Endothelial cell of umbilical vein (primary cell): ENCODE results near the gene OR10V1. TPM values are rescaled to one million over a fixed set of nuclear protein-coding genes. Genes with fewer than 3 reads are reported as not detected.

Experiments used
- BruUV-seq: library from RNA; stranded (reverse); fragments of 400-500 nt; replicated peaks from 2 replicates; lab custom pipeline; 2021; lab: Mats Ljungman, UMichigan
- CTCF ChIA-PET: fragments of 300-600, 350-600 bp; sonication (Branson Sonifier 250); formaldehyde crosslinking; loops from one replicate; lab custom pipeline; 2021; ENCODE audit warnings: antibody characterized with exemption, inconsistent platforms; lab: Charles Lee
- POLR2A ChIA-PET: fragments of 300-600, 350-600 bp; sonication (Branson Sonifier 250); formaldehyde crosslinking; loops from one replicate; lab custom pipeline; 2021; ENCODE audit warnings: antibody characterized with exemption, inconsistent platforms; lab: Charles Lee
- DNase-seq: peaks from one replicate; pipeline ENCODE4 v3.0.0-alpha.2; 2011; ENCODE audit warnings: low read depth, low spot score
- FAIRE-seq: peaks from 2 replicates; lab custom pipeline; 2011; peaks lifted over from hg19 to GRCh38; lab: Jason Lieb, UNC
- H2AFZ ChIP-seq: 2 replicates; pipeline ENCODE4 v1.6.0; 2012; ENCODE audit warnings: low read depth, low read length, control low read depth, inconsistent platforms
- H3K27ac ChIP-seq: 2 replicates; pipeline ENCODE4 v1.5.1; 2011; ENCODE audit warnings: low read depth, mild to moderate bottlenecking, control low read depth, low read length, moderate library complexity; ENCODE audit not compliant: insufficient read depth
- H3K27me3 ChIP-seq, 2 experiments: 2 replicates each; pipeline versions ENCODE4 v1.6.0 to v1.6.1; 2011; ENCODE audit warnings: low read length in 2 of 2, mixed read lengths in 1 of 2; ENCODE audit not compliant: control insufficient read depth in 2 of 2, insufficient read depth in 2 of 2
- H3K36me3 ChIP-seq, 2 experiments: 2 replicates in 1 of 2; 3 replicates in 1 of 2; pipeline ENCODE4 v1.5.1; 2011; ENCODE audit warnings: low read length in 2 of 2, mild to moderate bottlenecking in 1 of 2, moderate library complexity in 1 of 2; ENCODE audit not compliant: control insufficient read depth in 2 of 2, insufficient read depth in 2 of 2; ENCODE audit errors: extremely low read depth in 1 of 2
- H3K4me1 ChIP-seq: 3 replicates; pipeline ENCODE4 v1.5.1; 2011; ENCODE audit warnings: mild to moderate bottlenecking, low read length; ENCODE audit not compliant: control insufficient read depth, insufficient read depth; ENCODE audit errors: extremely low read depth
- H3K4me2 ChIP-seq: 2 replicates; pipeline ENCODE4 v1.6.1; 2011; ENCODE audit warnings: low read length, control low read depth, mixed read lengths; ENCODE audit not compliant: insufficient read depth
- H3K4me3 ChIP-seq, 3 experiments: fragments of 200-600 bp in 1 of 3; sonication (generic), shearing (Covaris generic) in 1 of 3; replicated peaks in 1 of 3; 2 replicates each; pipeline ENCODE4 v1.5.1; 2011 to 2016; ENCODE audit warnings: control low read depth in 3 of 3, low read length in 3 of 3, mild to moderate bottlenecking in 2 of 3, inconsistent platforms in 1 of 3, low read depth in 1 of 3, moderate library complexity in 1 of 3; ENCODE audit not compliant: insufficient read depth in 1 of 3
- H3K79me2 ChIP-seq: 2 replicates; pipeline ENCODE4 v1.6.0; 2012; ENCODE audit warnings: low read length, inconsistent platforms; ENCODE audit not compliant: control insufficient read depth, insufficient read depth
- H3K9ac ChIP-seq: replicated peaks from 2 replicates; pipeline ENCODE3; 2011; ENCODE audit warnings: low read length, control low read depth; ENCODE audit not compliant: insufficient read depth; ENCODE audit errors: extremely low read depth
- H3K9me1 ChIP-seq: replicated peaks from 3 replicates; pipeline ENCODE4 v1.6.0; 2011; ENCODE audit warnings: mild to moderate bottlenecking, low read length; ENCODE audit not compliant: control insufficient read depth, insufficient read depth; ENCODE audit errors: extremely low read depth
- H3K9me3 ChIP-seq: replicated peaks from 2 replicates; pipeline ENCODE4 v1.5.1; 2012; ENCODE audit warnings: low read length, inconsistent platforms; ENCODE audit not compliant: control insufficient read depth, insufficient read depth
- H4K20me1 ChIP-seq: replicated peaks from 2 replicates; pipeline ENCODE3; 2011; ENCODE audit warnings: mild to moderate bottlenecking, low read length; ENCODE audit not compliant: control insufficient read depth, insufficient read depth; ENCODE audit errors: extremely low read depth
- EZH2 ChIP-seq: IDR thresholded peaks from 2 replicates; pipeline ENCODE4 v1.6.1; 2012; ENCODE audit warnings: borderline replicate concordance, low read depth, mild to moderate bottlenecking, moderate library complexity, low read length, inconsistent platforms; ENCODE audit not compliant: severe bottlenecking
- GATA2 ChIP-seq: IDR thresholded peaks from 2 replicates; pipeline ENCODE4 v1.7.0; 2011; ENCODE audit warnings: low read depth, mild to moderate bottlenecking, moderate library complexity, mixed read lengths, low read length; ENCODE audit not compliant: insufficient read length, insufficient read depth
- JUN ChIP-seq: IDR thresholded peaks from 2 replicates; pipeline ENCODE4 v1.6.1; 2011; ENCODE audit warnings: borderline replicate concordance, low read depth; ENCODE audit not compliant: insufficient read length, insufficient read depth
- MAX ChIP-seq: IDR thresholded peaks from 2 replicates; pipeline ENCODE4 v1.6.1; 2011; ENCODE audit not compliant: insufficient read depth, insufficient read length
- MYC ChIP-seq: IDR thresholded peaks from one replicate; pipeline ENCODE4 v1.6.1; 2011; ENCODE audit warnings: mild to moderate bottlenecking, low read depth, low read length
- POLR2A ChIP-seq: IDR thresholded peaks from 2 replicates; pipeline ENCODE4 v1.6.1; 2012; ENCODE audit warnings: low read depth, mild to moderate bottlenecking, control low read depth, low read length
- POLR2AphosphoS5 ChIP-seq: IDR thresholded peaks from 2 replicates; pipeline ENCODE4 v1.6.1; 2012; ENCODE audit warnings: low read depth, mild to moderate bottlenecking, control low read depth, low read length, moderate library complexity; ENCODE audit not compliant: insufficient read depth
- dilution Hi-C: fragments of 300-500 bp; cut with MboI; formaldehyde crosslinking; loops from one replicate; pipeline ENCODE4 v1.15.0; 2019; ENCODE audit warnings: low sequenced_read_pairs; ENCODE audit not compliant: extremely low pct_ligation_motif_present
- intact Hi-C: fragments of 100-400 bp; cut with micrococcal nuclease; formaldehyde crosslinking; loops from one replicate; pipeline ENCODE4 v1.10.0; 2022
- polyA plus RNA-seq, 4 experiments: library from polyadenylated mRNA; depleted of rRNA in 3 of 4; stranded (reverse) in 3 of 4; unstranded in 1 of 4; fragments of >200 nt; gene quantifications; 2 replicates each; pipeline versions ENCODE4 v1.2.1 to v1.2.3, GENCODE V29; 2011 to 2012; ENCODE audit warnings: missing spikeins in 1 of 4
- total RNA-seq: library from RNA; stranded (reverse); gene quantifications from 2 replicates; pipeline ENCODE4 v1.2.3, GENCODE V29; 2021
- TF ChIP-seq, protein P1 (sequence below), 2 donors: IDR thresholded peaks; 1 replicate in 1 of 2; 2 replicates in 1 of 2; pipeline ENCODE4 v1.5.1; 2011; ENCODE audit warnings: low read length in 2 of 2, mild to moderate bottlenecking in 2 of 2, moderate library complexity in 2 of 2, control low read depth in 1 of 2, inconsistent platforms in 1 of 2, low read depth in 1 of 2; ENCODE audit not compliant: insufficient read depth in 1 of 2; ENCODE audit errors: extremely low read depth in 1 of 2

The OR10V1 gene
- total and polyA plus RNA-seq, 2 donors (not counting 3 experiments of a cell fraction or from before 2014, with no cell fraction given): not detected

DNA sequence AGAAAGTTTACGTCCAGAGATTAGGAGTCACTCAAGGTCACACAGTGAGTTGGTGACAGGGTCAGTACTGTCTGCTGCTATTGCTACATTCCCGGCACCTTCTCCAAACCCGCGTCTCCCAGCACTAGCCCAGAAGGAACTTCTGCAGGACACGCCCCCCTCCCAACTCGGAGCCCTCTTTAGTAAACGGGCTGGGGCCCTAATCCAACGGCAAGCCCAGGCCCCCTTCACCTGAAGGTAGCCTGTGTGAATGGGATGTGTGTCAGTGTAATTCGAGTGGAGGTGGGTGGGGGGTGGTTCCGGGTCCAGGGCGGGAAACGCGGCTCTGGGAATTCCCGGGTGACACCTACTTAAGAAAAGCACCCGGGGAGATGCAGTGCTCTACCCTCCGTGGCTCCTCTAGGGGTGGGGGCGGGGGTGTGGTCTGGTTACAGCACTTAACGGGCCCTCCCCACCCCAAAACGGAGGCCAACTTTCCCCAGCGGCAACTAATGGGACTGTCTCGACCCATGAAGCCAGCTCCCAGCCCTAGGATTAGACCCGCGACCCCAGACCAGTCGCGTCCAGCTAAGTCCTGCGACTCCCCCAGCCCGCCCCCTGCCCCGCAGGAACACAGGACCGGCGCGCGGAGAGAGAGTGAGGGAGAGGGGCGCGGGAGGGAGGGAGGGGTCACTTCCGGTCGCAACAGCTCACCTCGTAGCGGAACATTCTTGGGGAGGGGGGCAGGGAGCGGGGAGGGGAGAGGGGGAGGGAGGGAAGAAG is 45.3 kb downstream of the OR10V1 start:
- Histone ChIP-seq H3K9me3 (no peaks in the 10 kb centered on the region), H3K27ac (peak overlapping the region; percentile 71), H3K9ac (peak overlapping the region; percentile 95), H3K79me2 (peaks cover 32% of the 10 kb centered on the region), H3K36me3 (peaks cover 8 to 11% of the 10 kb centered on the region in 2 experiments), H3K4me2 (peak overlapping the region; percentile 80), H2AFZ (peak overlapping the region; percentile 34), H3K27me3 (no peaks in the 10 kb centered on the region), H4K20me1 (no peaks in the 10 kb centered on the region), H3K4me3 (peak overlapping the region; percentile 82 to 86 (median 82)), H3K4me1 (peaks cover 18% of the 10 kb centered on the region), H3K9me1 (no peaks in the 10 kb centered on the region)
- TF ChIP-seq POLR2AphosphoS5 (no peak), MYC (no peak), GATA2 (no peak), EZH2 (no peak), POLR2A (no peak), JUN (no peak), MAX (no peak)
- TF ChIP-seq, protein P1, sequence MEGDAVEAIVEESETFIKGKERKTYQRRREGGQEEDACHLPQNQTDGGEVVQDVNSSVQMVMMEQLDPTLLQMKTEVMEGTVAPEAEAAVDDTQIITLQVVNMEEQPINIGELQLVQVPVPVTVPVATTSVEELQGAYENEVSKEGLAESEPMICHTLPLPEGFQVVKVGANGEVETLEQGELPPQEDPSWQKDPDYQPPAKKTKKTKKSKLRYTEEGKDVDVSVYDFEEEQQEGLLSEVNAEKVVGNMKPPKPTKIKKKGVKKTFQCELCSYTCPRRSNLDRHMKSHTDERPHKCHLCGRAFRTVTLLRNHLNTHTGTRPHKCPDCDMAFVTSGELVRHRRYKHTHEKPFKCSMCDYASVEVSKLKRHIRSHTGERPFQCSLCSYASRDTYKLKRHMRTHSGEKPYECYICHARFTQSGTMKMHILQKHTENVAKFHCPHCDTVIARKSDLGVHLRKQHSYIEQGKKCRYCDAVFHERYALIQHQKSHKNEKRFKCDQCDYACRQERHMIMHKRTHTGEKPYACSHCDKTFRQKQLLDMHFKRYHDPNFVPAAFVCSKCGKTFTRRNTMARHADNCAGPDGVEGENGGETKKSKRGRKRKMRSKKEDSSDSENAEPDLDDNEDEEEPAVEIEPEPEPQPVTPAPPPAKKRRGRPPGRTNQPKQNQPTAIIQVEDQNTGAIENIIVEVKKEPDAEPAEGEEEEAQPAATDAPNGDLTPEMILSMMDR (IDR thresholded peaks at IDR 0.05; ENCODE audit: extremely low read depth in 1 of 2, insufficient read depth in 1 of 2, low read depth in 1 of 2, low read length in 2 of 2): peak in 1 of 2 donors; percentile 29
- dilution Hi-C loops: no loop called here
- BruUV-seq: no TSS peak
- FAIRE-seq (no peak), DNase-seq (peak; percentile 46)
- CTCF ChIA-PET: interaction anchor here (0.6 to 1.5 kb wide), 9 partner anchors 12 to 251 kb away, joined by 3 to 12 read pairs (median 5); partner anchors contain the start of gene STX3
- POLR2A ChIA-PET: interaction anchor here (0.6 to 1.6 kb wide), 6 partner anchors 52 to 131 kb away, joined by 3 to 11 read pairs (median 5); partner anchors contain the start of genes OSBP and STX3
- intact Hi-C loops: loop anchor here (2.0 kb wide), 1 partner anchor 118 kb away; no protein-coding TSS in a partner anchor
